ENCODE data around the gene ADORA3.

Gene ADORA3

GRCh38 chr1:111505641-111506119 is 2.2 kb upstream of the ADORA3 start:
- TF ChIP-seq CTCF (conservative IDR thresholded peaks at IDR 0.05) = no peak
- H3K27ac ChIP-seq = no peak overlapping the region

- TF ChIP-seq CTCF (conservative IDR thresholded peaks at IDR 0.05) = no peak
- no peak overlapping the region for H3K27ac ChIP-seq
Measured at GRCh38 chr1:111504097-111504496, 664 bp upstream of the ADORA3 start.

- H3K27ac ChIP-seq = no peak overlapping the region
- no peak for TF ChIP-seq CTCF (conservative IDR thresholded peaks at IDR 0.05)
Measured at GRCh38 chr1:111501645-111502044, 1.8 kb downstream of the ADORA3 start.

GRCh38 chr1:111499026-111499785 is 4.2 kb downstream of the ADORA3 start:
- no peak for TF ChIP-seq CTCF (conservative IDR thresholded peaks at IDR 0.05)
- H3K27ac ChIP-seq = no peak overlapping the region

GRCh38 chr1:111497592-111497991 is 5.8 kb downstream of the ADORA3 start:
- no peak overlapping the region for H3K27ac ChIP-seq
- TF ChIP-seq CTCF (conservative IDR thresholded peaks at IDR 0.05) = no peak

- H3K27ac ChIP-seq = no peak overlapping the region
- TF ChIP-seq CTCF (conservative IDR thresholded peaks at IDR 0.05) = no peak
Measured at GRCh38 chr1:111496398-111496797, 7.0 kb downstream of the ADORA3 start.

- TF ChIP-seq CTCF (conservative IDR thresholded peaks at IDR 0.05) = no peak
- H3K27ac ChIP-seq = no peak overlapping the region
Measured at GRCh38 chr1:111491070-111491469, 12.4 kb downstream of the ADORA3 start.
